Astrocyte of the spinal cord (primary cell): Measurements from ENCODE around the gene CSH1.
A peak's percentile ranks its signal among the peaks of the same experiment; 100 is the strongest.

Source experiments
- DNase-seq: peaks from one replicate; pipeline ENCODE4 v3.0.0; 2011; ENCODE audit warnings: low read depth, low spot score
- H3K4me3 ChIP-seq: 2 replicates; pipeline ENCODE4 v1.5.1; 2011; ENCODE audit warnings: low read depth, mild to moderate bottlenecking, low read length, moderate library complexity
- CTCF ChIP-seq: IDR thresholded peaks from 2 replicates; pipeline ENCODE4 v1.5.1; 2012; ENCODE audit warnings: low read depth, mild to moderate bottlenecking, low read length, inconsistent platforms
- in situ Hi-C: cut with HindIII; loops from 2 replicates; pipeline ENCODE4 v1.10.0; 2017; ENCODE audit warnings: low sequenced_read_pairs

The CSH1 gene

GRCh38 chr17:63853260-63853659, 43.1 kb downstream of the CSH1 start:
- no peak for TF ChIP-seq CTCF
- H3K4me3 ChIP-seq: no peak overlapping the region
- in situ Hi-C loops: no loop called here
- no peak for DNase-seq

- H3K4me3 ChIP-seq: no peak overlapping the region
- in situ Hi-C loops: no loop called here
- no peak for DNase-seq
- no peak for TF ChIP-seq CTCF
Measured at GRCh38 chr17:63850401-63850800, 46.0 kb downstream of the CSH1 start.

DNA sequence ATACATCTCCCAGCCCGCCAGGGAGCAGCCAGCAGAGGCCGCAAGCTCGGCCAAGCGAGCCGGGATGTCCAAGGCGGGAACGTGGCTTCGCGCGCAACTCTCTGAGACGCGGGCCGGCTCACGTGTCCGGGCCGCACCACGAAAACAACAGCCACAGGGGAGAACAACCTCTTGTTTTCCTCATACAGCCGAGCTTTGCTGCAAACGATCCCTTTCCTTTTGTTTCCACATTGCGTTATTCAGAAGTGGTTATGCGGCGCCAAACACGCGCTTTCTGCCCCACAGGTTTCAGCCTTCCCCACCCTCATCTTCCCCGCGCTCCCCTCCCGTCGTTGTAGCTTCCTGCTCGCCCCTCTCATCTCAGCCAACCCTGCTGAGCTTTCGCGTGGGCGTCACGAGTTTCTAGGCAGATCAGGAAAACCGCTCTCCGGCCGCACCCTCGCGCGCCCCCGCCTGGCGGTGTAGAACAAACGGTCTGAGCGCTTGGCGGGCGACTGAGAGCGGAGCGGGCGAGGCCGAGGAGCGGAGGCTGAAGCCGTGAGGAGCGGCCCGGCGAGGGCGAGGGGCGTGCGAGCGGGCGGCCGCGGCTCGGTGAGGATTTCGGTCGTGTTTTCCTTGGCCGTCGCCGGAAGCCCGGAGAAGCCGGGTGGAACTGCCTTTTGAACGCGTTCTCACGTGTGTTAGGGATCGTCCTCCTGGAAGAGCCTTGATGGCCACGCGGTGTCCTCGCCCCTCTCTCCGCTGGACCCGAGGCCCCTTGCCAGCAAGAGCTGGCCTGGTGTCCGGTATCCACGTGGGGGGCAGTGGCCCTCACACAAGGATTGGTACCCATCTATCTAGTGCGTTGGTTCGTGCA, 47.3 kb downstream of the CSH1 start:
- peak; percentile 61 for TF ChIP-seq CTCF
- in situ Hi-C loops: no loop called here
- H3K4me3 ChIP-seq: peak overlapping the region; percentile 20

GRCh38 chr17:63847525-63848249, 48.7 kb downstream of the CSH1 start:
- in situ Hi-C loops: no loop called here
- H3K4me3 ChIP-seq: no peak overlapping the region
- no peak for DNase-seq
- TF ChIP-seq CTCF: no peak

More for the DNA sequence above, 47.3 kb downstream of the CSH1 start:
- DNase-seq: peak; percentile 87

DNA sequence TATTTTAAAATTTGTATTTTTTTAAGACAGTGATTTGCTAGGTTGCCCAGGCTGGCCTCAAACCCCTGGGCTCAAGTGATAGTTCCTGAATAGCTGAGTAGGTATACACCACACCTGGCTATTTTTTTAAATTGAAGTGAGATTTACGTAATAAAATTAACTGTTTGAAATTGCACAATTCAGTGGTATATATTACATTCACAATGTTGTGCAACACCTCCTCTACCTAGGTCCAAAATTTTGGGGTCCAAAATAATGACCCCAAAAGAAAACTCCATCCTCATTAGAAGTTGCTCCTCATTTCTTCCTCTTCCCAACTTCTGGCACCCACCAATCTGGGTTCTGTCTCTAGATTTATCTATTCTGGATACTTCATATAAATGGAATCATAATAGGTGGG, 50.9 kb downstream of the CSH1 start:
- no peak overlapping the region for H3K4me3 ChIP-seq
- TF ChIP-seq CTCF: no peak
- DNase-seq: no peak
- in situ Hi-C loops: no loop called here
